GM19193 (cell line): ENCODE results near the gene SGMS1.

ENCODE experiments used
- POLR2A ChIP-seq: IDR thresholded peaks from 4 replicates; pipeline ENCODE4 v1.6.1; 2011; ENCODE audit not compliant: insufficient read depth, insufficient read length; ENCODE audit errors: extremely low read depth

The SGMS1 gene

DNA sequence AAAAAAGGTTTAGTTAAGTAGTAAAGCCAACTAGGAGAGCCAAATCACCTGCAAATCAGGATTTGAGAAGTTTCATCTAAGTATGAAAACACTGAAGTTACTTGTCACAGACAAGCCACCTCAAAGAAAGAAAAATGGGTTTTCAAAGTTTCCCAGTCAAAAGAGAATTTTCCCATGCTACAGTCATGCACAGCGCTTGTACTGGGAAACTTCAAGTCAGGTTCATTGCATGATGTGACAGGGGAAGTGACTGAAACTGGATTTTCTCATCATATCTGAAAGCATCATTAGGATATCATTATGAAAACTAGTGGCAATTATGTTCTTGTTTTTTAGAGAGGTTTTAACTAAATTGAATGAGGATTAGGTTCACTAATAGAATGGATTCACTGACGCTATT, 167.0 kb downstream of the SGMS1 start:
- TF ChIP-seq POLR2A, result no peak

DNA sequence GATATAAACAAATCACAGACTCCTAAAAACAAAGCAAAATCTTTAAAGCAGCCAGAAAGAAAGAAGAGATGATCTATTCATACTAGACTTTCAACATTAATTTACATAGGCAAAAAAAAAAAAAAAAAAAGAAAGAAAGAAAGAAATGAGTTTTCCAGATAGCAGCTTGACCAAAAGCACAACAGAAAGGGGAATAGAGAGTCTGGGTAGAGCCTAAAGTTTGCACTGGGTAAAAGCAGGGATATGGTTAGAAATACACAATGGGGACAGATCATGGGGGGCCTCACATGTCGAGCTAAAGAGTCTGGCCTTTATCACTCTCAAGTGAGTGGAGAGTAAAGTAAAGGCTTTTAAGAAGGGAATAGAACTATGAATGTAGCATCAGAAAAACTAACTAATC, 169.8 kb downstream of the SGMS1 start:
- no peak for TF ChIP-seq POLR2A

DNA sequence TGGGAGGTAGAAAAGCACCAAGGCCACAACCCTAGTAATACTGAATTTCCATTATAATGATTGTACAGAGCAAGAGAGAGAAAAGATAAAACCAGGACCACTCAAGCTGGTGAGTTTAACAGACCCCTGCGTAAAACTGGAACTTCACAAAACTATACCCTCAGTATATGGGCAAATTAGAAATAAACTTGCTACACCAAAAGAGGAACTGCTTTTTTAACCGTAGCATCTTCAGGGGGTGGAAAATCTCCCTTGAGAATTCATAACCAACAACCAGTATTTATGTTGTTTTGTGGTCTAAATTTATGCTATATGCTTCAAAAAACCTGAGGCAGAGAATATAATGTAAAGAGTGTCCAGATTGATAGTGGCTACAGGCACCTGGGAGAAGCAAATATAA, 171.2 kb downstream of the SGMS1 start:
- TF ChIP-seq POLR2A, result no peak

DNA sequence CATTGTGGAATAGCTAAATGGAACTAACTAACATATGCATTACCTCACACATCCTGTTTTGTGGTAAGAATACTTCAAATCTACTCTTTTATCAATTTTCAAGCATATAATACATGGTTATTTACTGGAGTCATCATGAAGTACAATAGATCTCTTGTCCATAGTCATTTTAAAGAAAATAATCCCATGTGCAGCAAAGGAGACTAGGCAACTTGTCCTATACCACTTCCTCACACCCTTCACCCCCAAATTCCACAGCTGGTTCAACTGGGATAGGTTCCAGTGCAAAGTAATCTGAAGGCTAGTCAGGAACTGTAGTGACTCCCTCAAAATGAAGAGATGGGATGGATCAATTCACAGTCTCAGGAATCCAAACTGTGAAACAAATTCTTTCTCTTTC, 176.1 kb downstream of the SGMS1 start:
- no peak for TF ChIP-seq POLR2A

DNA sequence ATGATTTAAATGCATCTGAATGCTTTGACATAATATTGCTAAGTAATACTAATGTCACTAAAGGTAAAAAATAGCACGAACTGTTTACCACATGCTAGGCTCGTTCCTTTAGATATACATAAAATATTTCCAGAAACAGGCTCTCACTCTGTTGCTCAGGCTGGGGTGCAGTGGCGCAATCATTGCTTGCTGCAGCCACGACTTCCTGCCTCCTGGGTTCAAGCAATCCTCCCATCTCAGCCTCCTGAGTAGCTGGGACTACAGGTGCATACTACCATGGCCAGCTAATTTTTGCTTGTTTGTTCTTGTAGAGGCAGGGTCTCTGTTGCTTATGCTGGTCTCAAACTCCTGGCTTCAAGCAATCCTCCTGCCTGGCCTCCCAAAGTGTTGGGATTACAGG, 183.3 kb downstream of the SGMS1 start:
- no peak for TF ChIP-seq POLR2A

DNA sequence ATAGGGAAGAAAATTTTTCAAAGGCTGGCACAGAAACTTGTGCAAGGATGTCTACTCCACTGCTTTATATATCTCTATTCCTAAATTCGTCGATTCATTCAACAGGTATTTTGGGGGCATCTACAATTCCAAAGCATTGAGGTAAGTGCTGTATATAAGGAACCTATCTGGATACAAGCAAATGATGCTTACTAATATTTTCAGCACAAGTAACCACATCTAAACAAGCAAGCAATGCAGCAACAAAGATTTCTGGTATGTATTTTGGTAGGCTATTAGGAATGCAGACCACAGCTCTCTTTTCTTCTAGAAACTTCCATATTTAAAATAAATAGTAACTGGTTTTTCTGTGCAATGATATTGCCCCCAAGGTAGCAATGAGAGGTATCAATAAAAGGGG, 183.9 kb downstream of the SGMS1 start:
- TF ChIP-seq POLR2A, result no peak

DNA sequence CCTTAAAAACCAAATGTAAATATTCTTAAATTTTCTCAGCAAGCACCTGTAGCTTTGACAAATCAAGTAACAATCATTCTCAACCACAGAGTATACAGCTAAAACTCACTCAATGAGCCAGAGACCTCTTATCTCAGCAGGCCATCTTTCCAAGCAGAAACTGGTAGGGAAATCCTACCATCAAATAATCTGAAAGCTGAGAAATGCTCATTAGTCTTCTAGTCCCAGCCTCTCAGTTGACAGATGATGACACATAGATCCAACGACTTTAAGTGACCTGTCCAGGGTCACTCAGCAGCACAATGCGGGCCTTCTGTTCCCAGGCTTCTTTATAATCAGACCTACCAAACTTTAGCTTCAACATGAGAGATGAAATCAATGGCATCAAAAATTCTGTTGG, 184.6 kb downstream of the SGMS1 start:
- no peak for TF ChIP-seq POLR2A

DNA sequence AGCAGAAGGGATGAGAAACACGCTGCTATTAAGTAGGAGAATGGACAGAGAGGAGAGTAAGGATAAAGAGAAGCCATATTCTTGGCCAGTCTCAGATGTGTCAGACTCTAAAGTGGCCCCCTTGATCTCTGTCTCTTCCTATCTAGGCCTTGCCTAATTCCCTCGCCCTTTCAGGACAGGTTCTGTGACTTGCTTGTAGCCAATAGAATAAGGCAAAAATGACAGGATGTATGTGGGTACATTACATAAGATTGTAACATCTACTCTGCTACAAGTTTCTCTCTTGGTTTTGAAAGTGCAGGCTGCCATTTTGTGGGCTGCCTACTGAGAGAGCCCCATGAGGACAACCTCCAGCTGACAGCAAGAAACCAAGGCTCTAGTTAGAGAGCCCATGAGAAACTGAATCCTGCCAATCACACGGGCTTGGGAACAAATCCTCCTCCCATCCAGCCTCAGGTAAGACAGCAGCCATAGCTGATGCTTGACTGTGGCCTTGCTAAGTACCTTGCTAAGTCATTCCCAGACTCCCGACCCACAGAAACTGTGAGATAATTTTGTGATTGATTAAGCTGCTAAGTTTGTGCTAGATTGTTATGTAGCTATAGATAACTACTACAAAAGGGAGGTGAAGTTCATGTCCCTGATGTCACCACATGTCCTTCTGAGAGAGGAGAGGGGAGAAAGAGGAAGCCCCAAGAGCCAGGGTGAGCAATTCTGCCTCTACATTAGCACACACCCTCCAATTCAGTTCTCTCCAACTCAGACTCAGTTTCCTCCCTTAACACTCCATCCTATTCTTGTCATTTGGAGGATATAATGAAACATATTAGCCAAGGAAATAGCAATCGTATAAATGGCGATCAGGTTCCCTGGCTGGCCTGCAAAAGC, 185.5 kb downstream of the SGMS1 start:
- no peak for TF ChIP-seq POLR2A

DNA sequence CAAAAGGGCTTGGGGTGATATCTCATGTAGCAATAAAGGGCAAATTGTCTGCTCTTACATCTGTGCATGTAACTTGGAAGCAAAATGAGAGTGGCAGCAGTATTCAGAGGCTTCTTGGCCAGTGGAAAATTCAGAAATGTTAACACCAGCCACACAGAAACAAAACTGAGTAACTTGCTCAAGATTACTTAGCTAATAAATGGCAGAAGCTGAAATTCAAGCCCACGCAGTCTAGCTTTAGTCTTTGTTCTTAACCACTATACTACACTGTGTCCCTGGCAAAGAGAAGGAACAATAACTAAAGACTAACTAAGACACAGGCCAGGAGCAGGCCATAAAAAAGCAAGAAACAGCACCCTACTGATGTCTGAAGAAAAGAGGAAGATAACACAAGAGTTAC, 186.5 kb downstream of the SGMS1 start:
- TF ChIP-seq POLR2A, result no peak

DNA sequence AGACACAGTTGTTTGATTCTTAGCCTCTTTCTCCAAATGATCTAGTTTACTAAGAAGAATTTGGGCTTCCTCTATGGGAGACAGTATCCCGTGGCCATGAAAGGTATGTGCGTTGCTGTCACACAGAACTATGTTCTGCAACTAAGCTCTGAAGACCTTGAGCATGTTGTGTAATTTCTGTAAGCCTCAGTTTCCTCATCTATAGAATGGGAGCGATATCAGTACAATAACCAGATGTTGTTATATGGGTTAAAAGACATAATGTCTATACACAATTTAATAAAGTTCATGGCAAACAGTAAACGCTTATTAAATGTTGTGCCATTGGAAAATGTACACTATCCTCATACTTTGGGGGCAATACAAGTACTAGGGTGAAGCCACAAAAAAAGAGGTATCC, 187.0 kb downstream of the SGMS1 start:
- no peak for TF ChIP-seq POLR2A

DNA sequence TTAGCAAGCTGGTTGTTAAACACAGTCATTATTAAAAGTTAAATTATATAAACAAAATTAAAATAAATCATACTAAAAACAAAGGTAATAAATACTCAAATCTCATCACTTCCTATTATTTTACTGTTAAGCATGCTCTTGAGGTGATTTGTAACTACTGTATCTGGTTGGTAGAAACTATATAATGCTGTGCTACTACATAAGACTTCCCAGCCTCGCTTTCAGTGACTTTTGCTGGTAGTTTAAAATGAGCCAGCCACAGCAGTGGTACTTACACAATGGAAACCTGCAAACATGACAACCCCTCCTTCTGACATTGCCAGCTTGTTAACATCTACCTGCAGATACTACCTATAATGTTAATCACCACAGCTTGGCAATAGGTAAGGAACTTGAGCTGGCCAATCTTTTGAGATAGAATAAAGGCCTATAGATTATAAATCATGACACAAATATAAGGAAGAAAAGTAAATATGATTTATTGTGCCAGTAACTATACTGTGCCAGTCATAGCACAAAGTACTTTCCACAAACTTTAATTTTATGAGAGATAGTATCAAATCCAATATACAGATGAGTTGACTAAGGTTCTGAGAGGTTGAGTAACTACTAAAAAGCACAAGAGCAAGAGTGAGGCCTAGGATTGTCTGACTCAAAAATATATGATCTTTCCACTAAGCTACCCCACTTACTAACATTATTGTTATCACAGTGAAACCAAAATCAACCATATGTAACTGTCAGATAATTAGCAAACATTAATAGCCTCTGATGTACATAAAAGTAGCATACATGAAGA, 191.3 kb downstream of the SGMS1 start:
- TF ChIP-seq POLR2A, result no peak

DNA sequence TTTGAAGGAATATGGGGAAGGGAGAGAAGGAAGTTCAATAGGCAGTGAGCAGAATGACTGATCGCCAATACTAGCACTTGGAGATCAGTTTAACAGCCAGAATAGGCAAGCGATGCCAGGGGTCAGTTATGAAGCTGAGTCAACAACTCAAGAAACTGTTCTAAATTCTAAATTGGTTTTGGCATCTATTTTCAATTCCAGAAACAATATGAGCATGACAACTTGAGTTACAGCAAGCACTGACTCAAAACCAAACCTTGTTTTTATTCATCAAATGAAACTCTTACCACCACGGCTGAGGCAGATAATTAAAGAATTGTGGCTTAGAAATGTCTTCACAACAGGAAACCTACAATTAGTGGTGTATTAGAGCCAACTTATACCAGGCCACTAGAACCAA, 192.0 kb downstream of the SGMS1 start:
- no peak for TF ChIP-seq POLR2A

DNA sequence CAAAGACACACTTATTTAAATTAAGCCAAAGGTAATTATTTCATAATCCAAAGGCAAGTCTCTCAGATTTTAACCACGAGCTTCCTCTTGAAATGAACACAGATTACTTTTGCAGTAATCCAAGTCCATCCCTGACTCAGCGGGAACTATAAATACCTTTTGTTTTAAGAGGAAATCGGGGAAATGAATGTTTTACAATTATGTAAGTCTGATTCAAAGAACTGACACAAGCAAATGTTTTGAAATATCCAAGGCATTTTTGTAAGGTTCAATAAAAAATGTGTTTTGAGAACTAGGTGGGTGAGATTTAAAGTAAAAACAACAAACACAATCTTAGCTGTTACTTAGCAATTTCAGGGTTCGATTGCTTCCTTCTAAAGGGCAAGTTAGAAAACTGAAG, 192.6 kb downstream of the SGMS1 start:
- TF ChIP-seq POLR2A, result no peak

DNA sequence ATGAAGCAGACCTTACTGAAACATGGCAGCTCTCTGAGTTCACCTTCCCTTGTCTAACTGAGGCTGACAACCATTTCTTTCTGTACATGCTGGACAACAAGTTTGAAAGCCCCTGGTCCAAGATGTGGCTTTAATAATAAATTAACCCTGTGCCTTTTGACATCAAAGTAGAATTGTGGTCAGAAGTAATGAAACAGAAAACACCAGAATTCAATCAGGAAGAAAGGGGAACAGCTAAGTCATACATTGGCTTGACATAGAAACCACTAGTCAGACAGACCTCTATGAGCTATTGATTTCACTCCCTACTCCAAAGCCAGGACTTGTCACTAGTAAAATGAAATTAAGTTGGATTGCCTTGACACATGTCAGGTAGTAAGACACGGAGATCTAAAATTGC, 197.3 kb downstream of the SGMS1 start:
- TF ChIP-seq POLR2A, result no peak

DNA sequence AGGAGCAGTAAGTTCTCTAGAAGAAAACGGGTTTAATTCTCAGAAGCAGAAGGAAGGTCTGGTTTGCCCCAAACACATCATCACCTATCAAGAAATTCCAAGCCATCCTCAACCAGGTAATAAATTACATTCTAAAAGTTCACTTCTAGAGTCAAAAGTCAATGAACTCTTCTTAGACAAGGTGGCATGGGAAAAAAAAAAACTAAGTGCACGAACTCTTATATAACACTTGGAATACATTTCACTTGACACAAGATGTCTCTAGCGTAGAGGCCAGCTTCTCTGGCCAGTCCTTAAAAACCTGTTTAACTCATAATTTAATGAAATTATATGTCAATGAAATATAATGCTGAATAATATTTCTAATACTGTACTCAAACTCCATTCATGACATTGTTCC, 200.3 kb downstream of the SGMS1 start:
- TF ChIP-seq POLR2A, result no peak

DNA sequence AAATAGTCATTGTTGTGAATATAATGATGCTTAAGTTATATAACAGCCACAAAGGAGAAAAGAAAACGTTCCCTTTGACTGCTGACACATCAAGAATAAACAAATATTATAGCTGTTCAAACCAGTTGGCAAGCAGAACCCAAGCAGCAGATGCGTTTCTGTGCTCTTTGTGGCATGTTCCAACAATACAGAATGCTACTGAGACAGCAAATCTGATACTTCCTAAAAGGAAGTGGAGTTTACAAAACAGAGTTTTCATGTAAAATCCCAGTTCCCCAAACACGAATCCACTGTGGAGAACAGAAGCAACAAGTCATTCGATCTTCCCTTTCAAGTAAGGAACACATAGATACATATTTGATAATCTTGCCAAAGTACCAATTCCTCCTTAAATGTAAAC, 201.5 kb downstream of the SGMS1 start:
- no peak for TF ChIP-seq POLR2A
